GM12878 (cell line): ENCODE measurements around the gene ADISSP. TPM values are rescaled to one million over a fixed set of nuclear protein-coding genes. Genes with fewer than 3 reads are reported as not detected.

Source experiments
- ATAC-seq: fragments of 200-7000 bp; cut with Tn5 transposase; 3 replicates; pipeline ENCODE4 v1.9.1; 2020; ENCODE audit warnings: mild to moderate bottlenecking, moderate library complexity
- BruUV-seq: library from RNA; stranded (reverse); fragments of 400-500 nt; replicated peaks from 2 replicates; lab custom pipeline; 2021; lab: Mats Ljungman, UMichigan
- CTCF ChIA-PET: fragments of 300-600 bp; sonication (Branson Sonifier 250); formaldehyde crosslinking; extraction: SDS; loops from one replicate; lab custom pipeline; 2021; ENCODE audit warnings: inconsistent platforms; lab: Yijun Ruan, JAX
- POLR2A ChIA-PET: fragments of 350-600 bp; formaldehyde crosslinking; extraction: SDS; loops from one replicate; lab custom pipeline; 2021; ENCODE audit warnings: inconsistent platforms; lab: Charles Lee
- RAD21 ChIA-PET: fragments of 300-600 bp; sonication (Branson Sonifier 250); formaldehyde crosslinking; loops from one replicate; lab custom pipeline; 2023; ENCODE audit warnings: antibody characterized with exemption; ENCODE audit not compliant: unreplicated experiment; lab: Charles Lee
- SMC1A ChIA-PET: fragments of 300-600 bp; sonication (Branson Sonifier 250); formaldehyde crosslinking; loops from one replicate; lab custom pipeline; 2023; ENCODE audit not compliant: unreplicated experiment, uncharacterized antibody; lab: Charles Lee
- DNase-seq: peaks from one replicate; pipeline ENCODE4 v3.0.0-alpha.2; 2011; ENCODE audit warnings: low read depth, low spot score
- FAIRE-seq: peaks from 3 replicates; lab custom pipeline; 2011; peaks lifted over from hg19 to GRCh38; lab: Jason Lieb, UNC
- H2AFZ ChIP-seq: 2 replicates; pipeline ENCODE4 v1.6.0; 2011; ENCODE audit warnings: low read depth, low read length, control low read depth; ENCODE audit not compliant: control insufficient read depth
- H3K27ac ChIP-seq: 2 replicates; pipeline ENCODE4 v1.5.1; 2011; ENCODE audit warnings: control low read depth; ENCODE audit not compliant: control insufficient read depth, insufficient read depth
- H3K27me3 ChIP-seq, 2 experiments: replicated peaks in 1 of 2; 2 replicates each; pipeline versions ENCODE4 v1.6.0 to v1.6.1; 2011; ENCODE audit warnings: low read length in 1 of 2; ENCODE audit not compliant: control insufficient read depth in 2 of 2, insufficient read depth in 2 of 2
- H3K36me3 ChIP-seq, 2 experiments: 2 replicates each; pipeline ENCODE4 v1.5.1; 2011; ENCODE audit warnings: low read length in 1 of 2; ENCODE audit not compliant: control insufficient read depth in 2 of 2, insufficient read depth in 2 of 2
- H3K4me1 ChIP-seq: 2 replicates; pipeline ENCODE4 v1.6.1; 2011; ENCODE audit warnings: mild to moderate bottlenecking, low read length, moderate library complexity, mixed read lengths; ENCODE audit not compliant: control insufficient read depth, insufficient read depth
- H3K4me2 ChIP-seq: 2 replicates; pipeline ENCODE4 v1.6.0; 2011; ENCODE audit warnings: control low read depth; ENCODE audit not compliant: control insufficient read depth, insufficient read depth
- H3K4me3 ChIP-seq: fragments of 200-600 bp; sonication (generic); 2 replicates; pipeline ENCODE4 v1.5.1; 2016
- H3K79me2 ChIP-seq: 2 replicates; pipeline ENCODE4 v1.6.0; 2011; ENCODE audit warnings: low read length; ENCODE audit not compliant: control insufficient read depth, insufficient read depth
- H3K9ac ChIP-seq: 2 replicates; pipeline ENCODE4 v1.8.0; 2011; ENCODE audit warnings: low read length, control low read depth, mixed read lengths; ENCODE audit not compliant: control insufficient read depth, insufficient read depth
- H3K9me3 ChIP-seq: replicated peaks from 3 replicates; pipeline ENCODE4 v1.5.1; 2011; ENCODE audit warnings: mild to moderate bottlenecking, low read length; ENCODE audit not compliant: control insufficient read depth, insufficient read depth
- H4K20me1 ChIP-seq: 2 replicates; pipeline ENCODE4 v1.6.0; 2011; ENCODE audit not compliant: control insufficient read depth, insufficient read depth
- BCL3 ChIP-seq: IDR thresholded peaks from 2 replicates; pipeline ENCODE4 v1.6.1; 2011; ENCODE audit warnings: borderline replicate concordance, low read depth, mild to moderate bottlenecking, moderate library complexity, low read length; ENCODE audit not compliant: insufficient read depth, poor library complexity, severe bottlenecking
- BRCA1 ChIP-seq: IDR thresholded peaks from 2 replicates; pipeline ENCODE4 v1.6.1; 2011; ENCODE audit warnings: low read depth, low read length, improper control_type of control experiment
- CBX3 ChIP-seq: fragments of 200-600 bp; sonication (generic); IDR thresholded peaks from 2 replicates; pipeline ENCODE4 v1.6.1; 2016; ENCODE audit warnings: low read depth, borderline replicate concordance
- E2F8 ChIP-seq: fragments of 450-650 bp; IDR thresholded peaks from 2 replicates; pipeline ENCODE4 v1.6.1; 2018; ENCODE audit warnings: mild to moderate bottlenecking, low read depth, moderate library complexity; ENCODE audit not compliant: partially characterized antibody
- FOXK2 ChIP-seq: fragments of 450-650 bp; IDR thresholded peaks from 2 replicates; pipeline ENCODE4 v1.6.1; 2017; ENCODE audit warnings: mild to moderate bottlenecking, moderate library complexity
- KLF5 ChIP-seq: fragments of 450-650 bp; IDR thresholded peaks from 2 replicates; pipeline ENCODE4 v1.6.1; 2014; ENCODE audit warnings: mild to moderate bottlenecking; ENCODE audit not compliant: partially characterized antibody
- NFYB ChIP-seq: IDR thresholded peaks from 2 replicates; pipeline ENCODE4 v1.6.1; 2011; ENCODE audit warnings: low read depth, mild to moderate bottlenecking, low read length, improper control_type of control experiment, moderate library complexity; ENCODE audit not compliant: insufficient read depth
- PRDM15 ChIP-seq: fragments of 450-650 bp; formaldehyde crosslinking; IDR thresholded peaks from 2 replicates; pipeline ENCODE4 v1.4.0; 2020; ENCODE audit warnings: mild to moderate bottlenecking, moderate library complexity
- SIX5 ChIP-seq: IDR thresholded peaks from 2 replicates; pipeline ENCODE4 v1.6.1; 2011; ENCODE audit warnings: mild to moderate bottlenecking, low read depth, low read length, moderate library complexity; ENCODE audit not compliant: severe bottlenecking
- TAF1 ChIP-seq: IDR thresholded peaks from 2 replicates; pipeline ENCODE4 v1.6.1; 2011; ENCODE audit warnings: mild to moderate bottlenecking, low read depth, low read length, borderline replicate concordance
- ZNF622 ChIP-seq: fragments of 450-650 bp; IDR thresholded peaks from 2 replicates; pipeline ENCODE4 v1.6.1; 2017; ENCODE audit warnings: mild to moderate bottlenecking, inconsistent platforms
- WGBS: methylation state at CpG from one replicate; pipeline ENCODE4 v1.1.6; 2016; ENCODE audit warnings: low lambda C conversion rate; ENCODE audit not compliant: insufficient replicate concordance, insufficient coverage; ENCODE audit errors: missing lambda C conversion rate; 5-methylcytosine and 5-hydroxymethylcytosine counted together
- in situ Hi-C: fragments of 300-500 bp; cut with MboI; formaldehyde crosslinking; loops from 9 replicates; pipeline ENCODE4 v1.14.3; 2018; ENCODE audit warnings: mixed read lengths
- intact Hi-C: fragments of 100-400 bp; cut with micrococcal nuclease; formaldehyde crosslinking; loops from one replicate; pipeline ENCODE4 v1.14.2; 2022; ENCODE audit not compliant: unreplicated experiment
- polyA plus RNA-seq, 11 experiments: library from polyadenylated mRNA; depleted of rRNA in 4 of 11; unstranded in 6 of 11; stranded (reverse) in 5 of 11; fragments of >200 nt; fragmentation: Nextera tagmentation in 4 of 11; fragmentation: Illumina TruSeq in 1 of 11; extraction: Ambion mirVana in 4 of 11; extraction: Trizol in 1 of 11; gene quantifications; 1 replicate in 1 of 11; 2 replicates in 10 of 11; pipeline versions ENCODE4 v1.2.1 to v1.2.3, GENCODE V29; 2011 to 2016; ENCODE audit warnings: inconsistent platforms in 2 of 11, missing spikeins in 2 of 11, low read depth in 1 of 11
- total RNA-seq, 4 experiments: library from RNA; depleted of rRNA in 3 of 4; stranded (reverse); fragments of >200 nt in 3 of 4; fragmentation: Illumina TruSeq in 1 of 4; extraction: Trizol in 1 of 4; gene quantifications; 2 replicates each; pipeline versions ENCODE4 v1.2.1 to v1.2.3, GENCODE V29; 2013 to 2021

The ADISSP gene
- total and polyA plus RNA-seq, 10 of the 15 experiments (the other 5 are each of a cell fraction or from before 2014, with no cell fraction given), result 0.80 to 96.3 (median 38.6) TPM

GRCh38 chr20:3797592-3798372, 30.2 kb upstream of the ADISSP start (continued):
- TF ChIP-seq E2F8 (no peak), FOXK2 (peak; percentile 29; the same call in 1 of the 2 replicates), ZNF622 (no peak)
- TF ChIP-seq, all 136 proteins: peak for 8

GRCh38 chr20:3797226-3797545, 29.6 kb upstream of the ADISSP start:
- peak overlapping the region; percentile 85 for H3K4me2 ChIP-seq
- intact Hi-C loops, result loop anchor here (5.0 kb wide), 1 partner anchor 110 kb away; no protein-coding TSS in a partner anchor
- FAIRE-seq (no peak), ATAC-seq (no peak), DNase-seq (no peak)
- H3K4me1 ChIP-seq, result peaks cover 37% of the 10 kb centered on the region
- WGBS, result 62% methylated on average over 5 of the region's 5 CpGs
- POLR2A ChIA-PET, result no interaction called here
- peak overlapping the region; percentile 68 for H3K9ac ChIP-seq
- SMC1A ChIA-PET, result no interaction called here
- RAD21 ChIA-PET, result no interaction called here
- H3K4me3 ChIP-seq, result peak overlapping the region; percentile 77
- H3K27ac ChIP-seq, result peak overlapping the region; percentile 62
- H3K79me2 ChIP-seq, result peaks cover 18% of the 10 kb centered on the region
- in situ Hi-C loops, result no loop called here
- H3K9me3 ChIP-seq, result no peaks in the 10 kb centered on the region
- H3K27me3 ChIP-seq, result no peaks in the 10 kb centered on the region
- H3K36me3 ChIP-seq, result peaks cover 5 to 13% of the 10 kb centered on the region in 2 experiments
- H4K20me1 ChIP-seq, result no peaks in the 10 kb centered on the region
- no peak overlapping the region for H2AFZ ChIP-seq
- BruUV-seq, result no TSS peak
- CTCF ChIA-PET, result interaction anchor here (1.7 kb wide), 1 partner anchor 58 kb away, joined by 5 read pairs; no protein-coding TSS in a partner anchor
- no peak for TF ChIP-seq TAF1
- no peak for TF ChIP-seq SIX5
- TF ChIP-seq NFYB, result no peak
- TF ChIP-seq KLF5, result no peak
- TF ChIP-seq CBX3, result no peak
- no peak for TF ChIP-seq BRCA1
- no peak for TF ChIP-seq BCL3
- TF ChIP-seq PRDM15 (CRISPR knock-in tag), result no peak
